SK-N-SH treated with all-trans-retinoic acid at 6 μM for 48 hours (cell line): Measurements from ENCODE around the gene KIF17.

Source experiments
- ARNTL ChIP-seq: fragments of 450-650 bp; formaldehyde crosslinking; IDR thresholded peaks from 2 replicates; pipeline ENCODE4 v1.5.0; 2020; ENCODE audit warnings: low read depth, mild to moderate bottlenecking, moderate library complexity, borderline replicate concordance
- OSR1 ChIP-seq: fragments of 250-450 bp; sonication (Bioruptor Pico); IDR thresholded peaks from 2 replicates; pipeline ENCODE4 v1.8.0; 2022; ENCODE audit warnings: moderate library complexity, mild to moderate bottlenecking, inconsistent platforms
- RARB ChIP-seq: fragments of 250-450 bp; sonication (Bioruptor Pico); IDR thresholded peaks from 2 replicates; pipeline ENCODE4 v1.8.0; 2021; ENCODE audit warnings: mild to moderate bottlenecking, moderate library complexity
- TSHZ2 ChIP-seq: fragments of 250-450 bp; sonication (Bioruptor Pico); IDR thresholded peaks from 2 replicates; pipeline ENCODE4 v1.5.0; 2020; ENCODE audit warnings: mild to moderate bottlenecking, moderate library complexity
- TF ChIP-seq, protein P1 (sequence below): fragments of 250-450 bp; sonication (Bioruptor Pico); IDR thresholded peaks from 2 replicates; pipeline ENCODE4 v1.8.0; 2020; ENCODE audit warnings: mild to moderate bottlenecking, moderate library complexity, borderline replicate concordance
- TF ChIP-seq, protein P2 (sequence below): fragments of 250-450 bp; sonication (Bioruptor Pico); IDR thresholded peaks from 2 replicates; pipeline ENCODE4 v1.5.1; 2020; ENCODE audit warnings: low read depth, mild to moderate bottlenecking, moderate library complexity

DNA sequence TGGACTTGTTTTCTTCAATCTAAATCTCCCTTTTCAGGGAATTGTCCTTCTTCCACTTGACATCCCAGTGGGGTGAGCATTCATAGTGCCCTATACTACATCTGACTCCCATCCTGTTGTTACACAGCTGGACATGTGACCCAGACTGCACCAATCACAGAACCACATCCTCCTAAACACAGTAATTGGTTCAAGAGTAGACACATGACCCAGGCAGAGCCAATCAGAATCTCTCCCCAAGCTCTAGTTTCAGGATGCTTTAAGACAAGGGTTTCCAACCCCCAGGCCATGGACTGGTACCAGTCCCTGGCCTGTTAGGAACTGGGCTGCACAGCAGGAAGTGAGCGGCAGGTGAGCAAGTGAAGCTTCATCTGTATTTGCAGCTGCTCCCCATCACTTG lies 51.0 kb downstream of the KIF17 start:
- TF ChIP-seq OSR1 (CRISPR knock-in tag) (no peak), TSHZ2 (CRISPR knock-in tag) (no peak), ARNTL (CRISPR knock-in tag) (no peak), RARB (CRISPR knock-in tag) (no peak)
- TF ChIP-seq, protein P1, sequence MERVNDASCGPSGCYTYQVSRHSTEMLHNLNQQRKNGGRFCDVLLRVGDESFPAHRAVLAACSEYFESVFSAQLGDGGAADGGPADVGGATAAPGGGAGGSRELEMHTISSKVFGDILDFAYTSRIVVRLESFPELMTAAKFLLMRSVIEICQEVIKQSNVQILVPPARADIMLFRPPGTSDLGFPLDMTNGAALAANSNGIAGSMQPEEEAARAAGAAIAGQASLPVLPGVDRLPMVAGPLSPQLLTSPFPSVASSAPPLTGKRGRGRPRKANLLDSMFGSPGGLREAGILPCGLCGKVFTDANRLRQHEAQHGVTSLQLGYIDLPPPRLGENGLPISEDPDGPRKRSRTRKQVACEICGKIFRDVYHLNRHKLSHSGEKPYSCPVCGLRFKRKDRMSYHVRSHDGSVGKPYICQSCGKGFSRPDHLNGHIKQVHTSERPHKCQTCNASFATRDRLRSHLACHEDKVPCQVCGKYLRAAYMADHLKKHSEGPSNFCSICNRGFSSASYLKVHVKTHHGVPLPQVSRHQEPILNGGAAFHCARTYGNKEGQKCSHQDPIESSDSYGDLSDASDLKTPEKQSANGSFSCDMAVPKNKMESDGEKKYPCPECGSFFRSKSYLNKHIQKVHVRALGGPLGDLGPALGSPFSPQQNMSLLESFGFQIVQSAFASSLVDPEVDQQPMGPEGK, result no peak
- TF ChIP-seq, protein P2, sequence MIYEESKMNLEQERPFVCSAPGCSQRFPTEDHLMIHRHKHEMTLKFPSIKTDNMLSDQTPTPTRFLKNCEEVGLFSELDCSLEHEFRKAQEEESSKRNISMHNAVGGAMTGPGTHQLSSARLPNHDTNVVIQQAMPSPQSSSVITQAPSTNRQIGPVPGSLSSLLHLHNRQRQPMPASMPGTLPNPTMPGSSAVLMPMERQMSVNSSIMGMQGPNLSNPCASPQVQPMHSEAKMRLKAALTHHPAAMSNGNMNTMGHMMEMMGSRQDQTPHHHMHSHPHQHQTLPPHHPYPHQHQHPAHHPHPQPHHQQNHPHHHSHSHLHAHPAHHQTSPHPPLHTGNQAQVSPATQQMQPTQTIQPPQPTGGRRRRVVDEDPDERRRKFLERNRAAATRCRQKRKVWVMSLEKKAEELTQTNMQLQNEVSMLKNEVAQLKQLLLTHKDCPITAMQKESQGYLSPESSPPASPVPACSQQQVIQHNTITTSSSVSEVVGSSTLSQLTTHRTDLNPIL (CRISPR knock-in tag), result no peak
